ENCODE measurements around the gene LPXN.

LPXN gene

DNA sequence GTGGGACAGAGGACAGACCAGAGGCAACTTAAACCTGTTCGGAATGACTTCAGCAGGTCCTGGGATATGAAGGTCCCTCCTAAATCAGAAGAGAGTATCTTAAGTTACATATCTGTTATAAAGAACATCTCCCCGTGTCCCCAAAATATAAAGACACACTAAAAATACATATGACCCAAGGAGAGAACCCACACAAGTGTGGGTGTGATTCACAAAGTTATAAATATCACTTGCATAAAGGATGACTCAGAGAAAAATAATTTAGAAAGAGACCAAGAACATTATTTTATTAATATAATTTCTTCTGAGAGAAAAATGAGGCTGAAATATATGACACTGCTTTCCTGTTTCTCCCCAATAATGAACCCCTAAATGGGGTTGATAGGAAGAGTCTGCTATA lies 82.0 kb downstream of the LPXN start:
- DNase-seq (ENCODE audit: extremely low read depth, low read depth): no peak

DNA sequence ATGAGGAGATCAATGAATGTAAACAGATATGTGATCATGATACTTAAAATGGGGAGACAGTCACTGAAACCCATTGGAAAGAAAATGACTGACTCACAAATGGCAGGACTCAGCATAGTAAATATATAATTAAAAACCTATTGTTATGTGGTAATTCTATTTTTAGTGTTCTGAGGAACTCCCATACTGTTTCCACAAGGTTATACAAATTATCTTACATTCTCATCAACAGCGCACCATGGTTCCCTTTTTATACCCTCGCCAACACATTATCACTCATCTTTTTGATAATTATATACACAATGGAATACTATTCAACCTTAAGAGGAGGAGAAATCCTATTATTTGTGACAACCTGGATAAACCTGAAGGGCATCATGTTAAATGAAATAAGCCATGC lies 84.8 kb downstream of the LPXN start:
- no peak for DNase-seq (ENCODE audit: extremely low read depth, low read depth)
- TF ChIP-seq, protein P1, sequence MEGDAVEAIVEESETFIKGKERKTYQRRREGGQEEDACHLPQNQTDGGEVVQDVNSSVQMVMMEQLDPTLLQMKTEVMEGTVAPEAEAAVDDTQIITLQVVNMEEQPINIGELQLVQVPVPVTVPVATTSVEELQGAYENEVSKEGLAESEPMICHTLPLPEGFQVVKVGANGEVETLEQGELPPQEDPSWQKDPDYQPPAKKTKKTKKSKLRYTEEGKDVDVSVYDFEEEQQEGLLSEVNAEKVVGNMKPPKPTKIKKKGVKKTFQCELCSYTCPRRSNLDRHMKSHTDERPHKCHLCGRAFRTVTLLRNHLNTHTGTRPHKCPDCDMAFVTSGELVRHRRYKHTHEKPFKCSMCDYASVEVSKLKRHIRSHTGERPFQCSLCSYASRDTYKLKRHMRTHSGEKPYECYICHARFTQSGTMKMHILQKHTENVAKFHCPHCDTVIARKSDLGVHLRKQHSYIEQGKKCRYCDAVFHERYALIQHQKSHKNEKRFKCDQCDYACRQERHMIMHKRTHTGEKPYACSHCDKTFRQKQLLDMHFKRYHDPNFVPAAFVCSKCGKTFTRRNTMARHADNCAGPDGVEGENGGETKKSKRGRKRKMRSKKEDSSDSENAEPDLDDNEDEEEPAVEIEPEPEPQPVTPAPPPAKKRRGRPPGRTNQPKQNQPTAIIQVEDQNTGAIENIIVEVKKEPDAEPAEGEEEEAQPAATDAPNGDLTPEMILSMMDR (IDR thresholded peaks at IDR 0.05; ENCODE audit: low read depth, low read length): no peak

More for the DNA sequence above, 82.0 kb downstream of the LPXN start:
- TF ChIP-seq, protein P1 (IDR thresholded peaks at IDR 0.05; ENCODE audit: low read depth, low read length): no peak

DNA sequence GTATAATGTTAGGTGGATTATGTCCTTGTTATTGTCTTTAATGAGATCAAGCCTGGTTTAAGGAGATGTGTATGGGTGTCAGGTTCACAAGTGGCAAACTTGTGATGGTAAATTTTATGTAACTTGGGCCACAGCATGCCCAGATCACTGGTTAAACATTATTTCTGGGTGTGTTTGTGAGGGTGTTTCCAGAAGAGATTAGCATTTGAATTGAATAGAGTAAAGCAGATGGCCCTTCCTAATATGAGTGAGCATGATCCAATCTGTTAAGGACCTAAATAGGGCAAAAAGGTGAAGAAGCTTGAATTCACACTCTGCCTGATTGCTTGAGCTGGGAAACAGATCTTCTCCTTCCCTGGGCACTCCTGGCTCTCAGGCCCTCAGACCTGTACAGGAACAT lies 88.5 kb downstream of the LPXN start:
- DNase-seq (ENCODE audit: extremely low read depth, low read depth): no peak
- TF ChIP-seq, protein P1 (IDR thresholded peaks at IDR 0.05; ENCODE audit: low read depth, low read length): no peak

DNA sequence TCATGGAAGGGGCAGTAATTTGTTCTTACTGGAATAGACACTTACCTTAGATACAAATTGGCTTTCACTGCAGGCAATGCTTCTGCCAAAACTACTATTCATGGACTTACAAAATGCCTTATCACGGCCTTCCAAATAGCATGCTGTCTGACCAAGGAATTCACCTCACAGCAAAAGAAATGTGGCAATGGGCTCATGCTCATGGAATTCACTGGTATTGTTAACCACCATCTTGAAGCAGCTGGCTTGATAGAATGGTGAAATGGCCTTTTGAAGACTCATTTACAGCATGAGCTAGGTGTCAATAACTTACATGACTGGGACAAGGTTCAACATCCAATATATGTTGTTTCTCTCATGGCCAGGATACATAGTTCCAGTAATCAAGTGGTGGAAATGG lies 89.7 kb downstream of the LPXN start:
- TF ChIP-seq, protein P1 (IDR thresholded peaks at IDR 0.05; ENCODE audit: low read depth, low read length): no peak
- DNase-seq (ENCODE audit: extremely low read depth, low read depth): no peak
